HCT116 (cell line): Measurements from ENCODE around the gene SYNPR. TPM values are rescaled to one million over a fixed set of nuclear protein-coding genes. Genes with fewer than 3 reads are reported as not detected.

ENCODE experiments used
- ATAC-seq: fragments of 200-7000 bp; cut with Tn5 transposase; 2 replicates; pipeline ENCODE4 v1.9.1; 2020; ENCODE audit warnings: mild to moderate bottlenecking, moderate library complexity
- BruUV-seq: library from RNA; stranded (reverse); fragments of 400-500 nt; replicated peaks from 2 replicates; lab custom pipeline; 2021; lab: Mats Ljungman, UMichigan
- CTCF ChIA-PET: fragments of 300-600 bp; sonication (Branson Sonifier 250); formaldehyde crosslinking; loops from one replicate; lab custom pipeline; 2021; ENCODE audit warnings: antibody characterized with exemption; lab: Charles Lee
- POLR2A ChIA-PET: fragments of 300-600, 350-600 bp; sonication (Branson Sonifier 250); formaldehyde crosslinking; loops from one replicate; lab custom pipeline; 2021; ENCODE audit warnings: antibody characterized with exemption; lab: Charles Lee
- RAD21 ChIA-PET, 2 experiments: fragments of 300-600 bp; sonication (Branson Sonifier 250); formaldehyde crosslinking; loops; one replicate each; lab custom pipeline; 2023; ENCODE audit warnings: low total read pairs in 2 of 2; ENCODE audit not compliant: uncharacterized antibody in 2 of 2, unreplicated experiment in 2 of 2, low non-redundant PET in 1 of 2; lab: Charles Lee
- DNase-seq: peaks from one replicate; pipeline ENCODE4 v3.0.0-alpha.2; 2010; ENCODE audit warnings: low read depth, low spot score
- H2AFZ ChIP-seq: fragments of 200-600 bp; shearing (Covaris generic), sonication (generic); 2 replicates; pipeline ENCODE4 v1.6.1; 2017; ENCODE audit warnings: low read depth, mixed run types, mixed read lengths, antibody characterized with exemption, low read length; ENCODE audit not compliant: poor library complexity, severe bottlenecking
- H3K27ac ChIP-seq: 2 replicates; pipeline ENCODE4 v1.5.1; 2012; ENCODE audit warnings: low read depth, low read length
- H3K27me3 ChIP-seq: fragments of 200-600 bp; sonication (generic); 2 replicates; pipeline ENCODE4 v1.6.1; 2016; ENCODE audit warnings: mixed run types, low read length, mixed read lengths; ENCODE audit not compliant: insufficient read depth
- H3K36me3 ChIP-seq, 2 experiments: fragments of 200-500 bp in 1 of 2; fragments of 200-600 bp in 1 of 2; sonication (Bioruptor generic) in 1 of 2; sonication (generic) in 1 of 2; 2 replicates each; pipeline versions ENCODE4 v1.5.1 to v1.6.1; 2014 to 2016; ENCODE audit warnings: low read length in 2 of 2, inconsistent platforms in 1 of 2, mixed read lengths in 1 of 2, mixed run types in 1 of 2; ENCODE audit not compliant: insufficient read depth in 2 of 2, control insufficient read depth in 1 of 2
- H3K4me1 ChIP-seq, 2 experiments: fragments of 200-600 bp in 1 of 2; sonication (generic) in 1 of 2; 2 replicates each; pipeline versions ENCODE4 v1.5.1 to v1.6.1; 2012 to 2017; ENCODE audit warnings: low read length in 2 of 2, inconsistent platforms in 1 of 2, mild to moderate bottlenecking in 1 of 2, mixed read lengths in 1 of 2, mixed run types in 1 of 2, moderate library complexity in 1 of 2; ENCODE audit not compliant: insufficient read depth in 2 of 2, control insufficient read depth in 1 of 2
- H3K4me2 ChIP-seq: fragments of 200-600 bp; sonication (generic); 2 replicates; pipeline ENCODE4 v1.6.1; 2017; ENCODE audit warnings: mixed run types, low read length, mixed read lengths
- H3K4me3 ChIP-seq, 2 experiments: fragments of 200-600 bp in 1 of 2; sonication (generic) in 1 of 2; replicated peaks in 1 of 2; 2 replicates each; pipeline ENCODE4 v1.5.1; 2011 to 2016; ENCODE audit warnings: low read length in 2 of 2, control low read depth in 1 of 2, low read depth in 1 of 2, mild to moderate bottlenecking in 1 of 2, mixed read lengths in 1 of 2, mixed run types in 1 of 2
- H3K79me2 ChIP-seq: fragments of 200-600 bp; sonication (generic); 2 replicates; pipeline ENCODE4 v1.6.1; 2017; ENCODE audit warnings: mild to moderate bottlenecking, mixed run types, low read length, moderate library complexity, mixed read lengths; ENCODE audit not compliant: insufficient read depth
- H3K9ac ChIP-seq: fragments of 200-600 bp; sonication (generic); 2 replicates; pipeline ENCODE4 v1.6.1; 2016; ENCODE audit warnings: low read length, mixed read lengths
- H3K9me2 ChIP-seq: fragments of 200-600 bp; sonication (generic), shearing (Covaris generic); 2 replicates; pipeline ENCODE4 v1.6.1; 2017; ENCODE audit warnings: mixed run types, mild to moderate bottlenecking, moderate library complexity; ENCODE audit not compliant: insufficient read depth
- H3K9me3 ChIP-seq, 2 experiments: fragments of 200-500 bp in 1 of 2; fragments of 200-600 bp in 1 of 2; sonication (Bioruptor generic) in 1 of 2; sonication (generic) in 1 of 2; 2 replicates each; pipeline ENCODE4 v1.6.1; 2014 to 2017; ENCODE audit warnings: low read length in 2 of 2, mixed read lengths in 2 of 2, inconsistent platforms in 1 of 2, low read depth in 1 of 2, mild to moderate bottlenecking in 1 of 2, mixed run types in 1 of 2, moderate library complexity in 1 of 2; ENCODE audit not compliant: control insufficient read depth in 1 of 2, insufficient read depth in 1 of 2
- H4K20me1 ChIP-seq: fragments of 200-600 bp; sonication (generic), shearing (Covaris generic); 2 replicates; pipeline ENCODE4 v1.6.1; 2017; ENCODE audit warnings: mixed run types, mild to moderate bottlenecking, moderate library complexity; ENCODE audit not compliant: insufficient read depth
- CBX3 ChIP-seq: IDR thresholded peaks from 2 replicates; pipeline ENCODE4 v1.6.1; 2012; ENCODE audit warnings: low read depth
- CEBPB ChIP-seq: IDR thresholded peaks from 2 replicates; pipeline ENCODE4 v1.6.1; 2012; ENCODE audit warnings: low read depth
- ELF1 ChIP-seq: IDR thresholded peaks from 2 replicates; pipeline ENCODE4 v1.6.1; 2012; ENCODE audit warnings: low read depth, borderline replicate concordance
- EZH2 ChIP-seq: fragments of 200-600 bp; sonication (generic); IDR thresholded peaks from 2 replicates; pipeline ENCODE4 v1.6.1; 2017; ENCODE audit warnings: antibody characterized with exemption, mixed run types
- EZH2phosphoT487 ChIP-seq: fragments of 200-600 bp; IDR thresholded peaks from 2 replicates; pipeline ENCODE4 v1.6.1; 2018; ENCODE audit warnings: antibody characterized with exemption, borderline replicate concordance
- FOSL1 ChIP-seq: IDR thresholded peaks from 2 replicates; pipeline ENCODE4 v1.6.1; 2012; ENCODE audit warnings: low read depth
- POLR2AphosphoS5 ChIP-seq: IDR thresholded peaks from 2 replicates; pipeline ENCODE4 v1.6.1; 2011; ENCODE audit warnings: mild to moderate bottlenecking, low read depth, low read length, moderate library complexity
- RAD21 ChIP-seq: IDR thresholded peaks from 2 replicates; pipeline ENCODE4 v1.6.1; 2012; ENCODE audit warnings: low read depth, mild to moderate bottlenecking
- SP1 ChIP-seq: IDR thresholded peaks from 2 replicates; pipeline ENCODE4 v1.6.1; 2012; ENCODE audit warnings: low read depth
- YY1 ChIP-seq: IDR thresholded peaks from 2 replicates; pipeline ENCODE4 v1.6.1; 2011; ENCODE audit warnings: low read length, low read depth, moderate library complexity, mild to moderate bottlenecking; ENCODE audit not compliant: insufficient replicate concordance; ENCODE audit errors: extremely low read depth
- ZNF274 ChIP-seq: fragments of 200-500 bp; sonication (Bioruptor generic); IDR thresholded peaks from 2 replicates; pipeline ENCODE4 v1.6.1; 2014; ENCODE audit warnings: mild to moderate bottlenecking, low read depth, low read length, inconsistent platforms
- intact Hi-C: fragments of 100-400 bp; cut with micrococcal nuclease; formaldehyde crosslinking; loops from 2 replicates; pipeline ENCODE4 v1.10.0; 2022
- total RNA-seq: library from RNA; stranded (reverse); gene quantifications from one replicate; pipeline ENCODE4 v1.2.1, GENCODE V29; 2021; ENCODE audit not compliant: unreplicated experiment
- TF ChIP-seq, protein P1 (sequence below): IDR thresholded peaks from 2 replicates; pipeline ENCODE4 v1.6.1; 2012
- TF ChIP-seq, protein P2 (sequence below): IDR thresholded peaks from 2 replicates; pipeline ENCODE4 v1.6.1; 2011; ENCODE audit warnings: mild to moderate bottlenecking, low read length, moderate library complexity; ENCODE audit not compliant: insufficient replicate concordance; ENCODE audit errors: extremely low read depth
- TF ChIP-seq, protein P3 (sequence below), 3 experiments: fragments of 200-600 bp in 1 of 3; sonication (generic) in 1 of 3; IDR thresholded peaks in 2 of 3; conservative IDR thresholded peaks in 1 of 3; 2 replicates each; pipeline ENCODE4 v1.5.1; 2012 to 2017; ENCODE audit warnings: low read depth in 2 of 3, low read length in 2 of 3, antibody characterized with exemption in 1 of 3, borderline replicate concordance in 1 of 3, control low read depth in 1 of 3, mild to moderate bottlenecking in 1 of 3, mixed read lengths in 1 of 3, mixed run types in 1 of 3, moderate library complexity in 1 of 3; ENCODE audit not compliant: insufficient read depth in 1 of 3
- TF ChIP-seq, protein P4 (sequence below): IDR thresholded peaks from 2 replicates; pipeline ENCODE4 v1.6.1; 2012
- TF ChIP-seq, protein P5 (sequence below): IDR thresholded peaks from 2 replicates; pipeline ENCODE4 v1.6.1; 2012; ENCODE audit warnings: low read depth

The SYNPR gene
- total RNA-seq, 1 experiment from 2014 or later, result not detected

DNA sequence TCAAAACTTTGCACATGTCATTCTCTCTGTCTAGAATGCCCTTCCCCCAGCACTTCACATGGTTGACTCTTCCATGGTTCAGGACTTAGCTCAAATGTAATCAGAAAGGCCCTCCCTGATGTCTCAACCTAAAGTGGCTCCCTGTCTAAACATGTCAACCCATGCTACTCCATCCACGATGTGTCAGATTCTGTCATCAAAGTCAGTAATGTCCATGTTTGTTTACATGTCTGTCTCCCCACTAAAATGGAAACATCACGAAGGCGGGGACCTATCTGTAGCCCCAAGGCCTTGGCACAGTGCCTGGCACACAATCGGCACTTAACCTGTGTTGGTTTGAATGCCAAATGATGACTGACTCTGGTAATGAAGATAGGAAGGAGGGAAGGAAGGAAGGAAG is 353.6 kb downstream of the SYNPR start:
- no TSS peak for BruUV-seq
- H3K9ac ChIP-seq, result no peak overlapping the region
- no peak overlapping the region for H3K4me3 ChIP-seq
- H3K9me2 ChIP-seq, result no peaks in the 10 kb centered on the region
- no peaks in the 10 kb centered on the region for H3K36me3 ChIP-seq
- ATAC-seq (no peak), DNase-seq (no peak)
- H3K27ac ChIP-seq, result no peak overlapping the region
- H3K4me2 ChIP-seq, result no peak overlapping the region
- H2AFZ ChIP-seq, result no peak overlapping the region
- ChIA-PET POLR2A (no interaction called here), RAD21 (no interaction called here), CTCF (no interaction called here)
- H3K4me1 ChIP-seq, result no peaks in the 10 kb centered on the region
- no peaks in the 10 kb centered on the region for H4K20me1 ChIP-seq
- intact Hi-C loops, result no loop called here
- no peaks in the 10 kb centered on the region for H3K79me2 ChIP-seq
- H3K27me3 ChIP-seq, result 0 out of 2 replicates have a peak, but pooled peaks cover 14% of the 10 kb centered on the region
- H3K9me3 ChIP-seq, result no peaks in the 10 kb centered on the region
- TF ChIP-seq, protein P1, sequence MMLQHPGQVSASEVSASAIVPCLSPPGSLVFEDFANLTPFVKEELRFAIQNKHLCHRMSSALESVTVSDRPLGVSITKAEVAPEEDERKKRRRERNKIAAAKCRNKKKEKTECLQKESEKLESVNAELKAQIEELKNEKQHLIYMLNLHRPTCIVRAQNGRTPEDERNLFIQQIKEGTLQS, result no peak
- TF ChIP-seq, protein P2, sequence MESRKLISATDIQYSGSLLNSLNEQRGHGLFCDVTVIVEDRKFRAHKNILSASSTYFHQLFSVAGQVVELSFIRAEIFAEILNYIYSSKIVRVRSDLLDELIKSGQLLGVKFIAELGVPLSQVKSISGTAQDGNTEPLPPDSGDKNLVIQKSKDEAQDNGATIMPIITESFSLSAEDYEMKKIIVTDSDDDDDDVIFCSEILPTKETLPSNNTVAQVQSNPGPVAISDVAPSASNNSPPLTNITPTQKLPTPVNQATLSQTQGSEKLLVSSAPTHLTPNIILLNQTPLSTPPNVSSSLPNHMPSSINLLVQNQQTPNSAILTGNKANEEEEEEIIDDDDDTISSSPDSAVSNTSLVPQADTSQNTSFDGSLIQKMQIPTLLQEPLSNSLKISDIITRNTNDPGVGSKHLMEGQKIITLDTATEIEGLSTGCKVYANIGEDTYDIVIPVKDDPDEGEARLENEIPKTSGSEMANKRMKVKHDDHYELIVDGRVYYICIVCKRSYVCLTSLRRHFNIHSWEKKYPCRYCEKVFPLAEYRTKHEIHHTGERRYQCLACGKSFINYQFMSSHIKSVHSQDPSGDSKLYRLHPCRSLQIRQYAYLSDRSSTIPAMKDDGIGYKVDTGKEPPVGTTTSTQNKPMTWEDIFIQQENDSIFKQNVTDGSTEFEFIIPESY, result no peak
- TF ChIP-seq YY1 (no peak), CEBPB (no peak), EZH2 (no peak), ELF1 (no peak), EZH2phosphoT487 (no peak), FOSL1 (no peak), RAD21 (no peak), ZNF274 (no peak), SP1 (no peak), POLR2AphosphoS5 (no peak), CBX3 (no peak)
- TF ChIP-seq, protein P3, sequence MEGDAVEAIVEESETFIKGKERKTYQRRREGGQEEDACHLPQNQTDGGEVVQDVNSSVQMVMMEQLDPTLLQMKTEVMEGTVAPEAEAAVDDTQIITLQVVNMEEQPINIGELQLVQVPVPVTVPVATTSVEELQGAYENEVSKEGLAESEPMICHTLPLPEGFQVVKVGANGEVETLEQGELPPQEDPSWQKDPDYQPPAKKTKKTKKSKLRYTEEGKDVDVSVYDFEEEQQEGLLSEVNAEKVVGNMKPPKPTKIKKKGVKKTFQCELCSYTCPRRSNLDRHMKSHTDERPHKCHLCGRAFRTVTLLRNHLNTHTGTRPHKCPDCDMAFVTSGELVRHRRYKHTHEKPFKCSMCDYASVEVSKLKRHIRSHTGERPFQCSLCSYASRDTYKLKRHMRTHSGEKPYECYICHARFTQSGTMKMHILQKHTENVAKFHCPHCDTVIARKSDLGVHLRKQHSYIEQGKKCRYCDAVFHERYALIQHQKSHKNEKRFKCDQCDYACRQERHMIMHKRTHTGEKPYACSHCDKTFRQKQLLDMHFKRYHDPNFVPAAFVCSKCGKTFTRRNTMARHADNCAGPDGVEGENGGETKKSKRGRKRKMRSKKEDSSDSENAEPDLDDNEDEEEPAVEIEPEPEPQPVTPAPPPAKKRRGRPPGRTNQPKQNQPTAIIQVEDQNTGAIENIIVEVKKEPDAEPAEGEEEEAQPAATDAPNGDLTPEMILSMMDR (IDR thresholded peaks at IDR 0.05 in 2 of 3, conservative IDR thresholded peaks at IDR 0.05 in 1 of 3; ENCODE audit: borderline replicate concordance in 1 of 3, insufficient read depth in 1 of 3, low read depth in 2 of 3, low read length in 2 of 3), result no peak
- TF ChIP-seq, protein P4, sequence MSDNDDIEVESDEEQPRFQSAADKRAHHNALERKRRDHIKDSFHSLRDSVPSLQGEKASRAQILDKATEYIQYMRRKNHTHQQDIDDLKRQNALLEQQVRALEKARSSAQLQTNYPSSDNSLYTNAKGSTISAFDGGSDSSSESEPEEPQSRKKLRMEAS, result no peak
- TF ChIP-seq, protein P5, sequence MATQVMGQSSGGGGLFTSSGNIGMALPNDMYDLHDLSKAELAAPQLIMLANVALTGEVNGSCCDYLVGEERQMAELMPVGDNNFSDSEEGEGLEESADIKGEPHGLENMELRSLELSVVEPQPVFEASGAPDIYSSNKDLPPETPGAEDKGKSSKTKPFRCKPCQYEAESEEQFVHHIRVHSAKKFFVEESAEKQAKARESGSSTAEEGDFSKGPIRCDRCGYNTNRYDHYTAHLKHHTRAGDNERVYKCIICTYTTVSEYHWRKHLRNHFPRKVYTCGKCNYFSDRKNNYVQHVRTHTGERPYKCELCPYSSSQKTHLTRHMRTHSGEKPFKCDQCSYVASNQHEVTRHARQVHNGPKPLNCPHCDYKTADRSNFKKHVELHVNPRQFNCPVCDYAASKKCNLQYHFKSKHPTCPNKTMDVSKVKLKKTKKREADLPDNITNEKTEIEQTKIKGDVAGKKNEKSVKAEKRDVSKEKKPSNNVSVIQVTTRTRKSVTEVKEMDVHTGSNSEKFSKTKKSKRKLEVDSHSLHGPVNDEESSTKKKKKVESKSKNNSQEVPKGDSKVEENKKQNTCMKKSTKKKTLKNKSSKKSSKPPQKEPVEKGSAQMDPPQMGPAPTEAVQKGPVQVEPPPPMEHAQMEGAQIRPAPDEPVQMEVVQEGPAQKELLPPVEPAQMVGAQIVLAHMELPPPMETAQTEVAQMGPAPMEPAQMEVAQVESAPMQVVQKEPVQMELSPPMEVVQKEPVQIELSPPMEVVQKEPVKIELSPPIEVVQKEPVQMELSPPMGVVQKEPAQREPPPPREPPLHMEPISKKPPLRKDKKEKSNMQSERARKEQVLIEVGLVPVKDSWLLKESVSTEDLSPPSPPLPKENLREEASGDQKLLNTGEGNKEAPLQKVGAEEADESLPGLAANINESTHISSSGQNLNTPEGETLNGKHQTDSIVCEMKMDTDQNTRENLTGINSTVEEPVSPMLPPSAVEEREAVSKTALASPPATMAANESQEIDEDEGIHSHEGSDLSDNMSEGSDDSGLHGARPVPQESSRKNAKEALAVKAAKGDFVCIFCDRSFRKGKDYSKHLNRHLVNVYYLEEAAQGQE, result no peak
